Endometrium (tissue), 2 donors: ENCODE results near the gene BDH1.
"Not testable (repeated sequence)": the region's sequence is repeated elsewhere in the genome, so short reads cannot be mapped to it uniquely, and the experiment has no call there.

Experiments
- FAIRE-seq: peaks from 2 replicates; lab custom pipeline; 2012; peaks lifted over from hg19 to GRCh38; lab: Jason Lieb, UNC
- donor health status: control.
- donor health status: control.

Gene BDH1

GRCh38 chr3:197484204-197484901, 71.4 kb downstream of the BDH1 start:
- FAIRE-seq = no peak

GRCh38 chr3:197482001-197482400, 73.8 kb downstream of the BDH1 start:
- no peak for FAIRE-seq

GRCh38 chr3:197480320-197480719, 75.4 kb downstream of the BDH1 start:
- no peak for FAIRE-seq

- FAIRE-seq = no peak
Observed at GRCh38 chr3:197478746-197479668, 76.8 kb downstream of the BDH1 start.

GRCh38 chr3:197477816-197478215, 78.0 kb downstream of the BDH1 start:
- FAIRE-seq = not testable (repeated sequence)

GRCh38 chr3:197475997-197476525, 79.7 kb downstream of the BDH1 start:
- FAIRE-seq = no peak

- no peak for FAIRE-seq
Observed at GRCh38 chr3:197475514-197475913, 80.3 kb downstream of the BDH1 start.

GRCh38 chr3:197472151-197472550, 83.6 kb downstream of the BDH1 start:
- FAIRE-seq = no peak

- FAIRE-seq = no peak
Observed at GRCh38 chr3:197471221-197472010, 84.4 kb downstream of the BDH1 start.

- no peak for FAIRE-seq
Observed at GRCh38 chr3:197468866-197469382, 86.8 kb downstream of the BDH1 start.

GRCh38 chr3:197468167-197468566, 87.6 kb downstream of the BDH1 start:
- FAIRE-seq = no peak

- FAIRE-seq = no peak
Observed at GRCh38 chr3:197466586-197467399, 89.0 kb downstream of the BDH1 start.

GRCh38 chr3:197465996-197466549, 89.7 kb downstream of the BDH1 start:
- FAIRE-seq = no peak

GRCh38 chr3:197465197-197465995, 90.4 kb downstream of the BDH1 start:
- FAIRE-seq = no peak

GRCh38 chr3:197464794-197465193, 91.0 kb downstream of the BDH1 start:
- no peak for FAIRE-seq

GRCh38 chr3:197463279-197463678, 92.5 kb downstream of the BDH1 start:
- no peak for FAIRE-seq

- FAIRE-seq = no peak
Observed at GRCh38 chr3:197462808-197463207, 93.0 kb downstream of the BDH1 start.

- FAIRE-seq = no peak
Observed at GRCh38 chr3:197460639-197461038, 95.1 kb downstream of the BDH1 start.

GRCh38 chr3:197460002-197460401, 95.8 kb downstream of the BDH1 start:
- no peak for FAIRE-seq
